NK-92 treated with Interleukin-12 subunit alpha and Interleukin-12 subunit beta, amount 100 ng/mL, for 24 hours (cell line): ENCODE data around the gene NR2F1.
"Not testable (repeated sequence)": the region's sequence is repeated elsewhere in the genome, so short reads cannot be mapped to it uniquely, and the experiment has no call there.

Experiments
- DNase-seq: peaks from one replicate; lab custom pipeline; 2025; lab: John Stamatoyannopoulos, UW

The NR2F1 gene

GRCh38 chr5:93582677-93583438 lies at the start of gene NR2F1:
TSS of gene NR2F1 (plus strand) at chr5:93583222. CDS start at chr5:93585024, 1,802 bp downstream.
- no peak for DNase-seq

DNA sequence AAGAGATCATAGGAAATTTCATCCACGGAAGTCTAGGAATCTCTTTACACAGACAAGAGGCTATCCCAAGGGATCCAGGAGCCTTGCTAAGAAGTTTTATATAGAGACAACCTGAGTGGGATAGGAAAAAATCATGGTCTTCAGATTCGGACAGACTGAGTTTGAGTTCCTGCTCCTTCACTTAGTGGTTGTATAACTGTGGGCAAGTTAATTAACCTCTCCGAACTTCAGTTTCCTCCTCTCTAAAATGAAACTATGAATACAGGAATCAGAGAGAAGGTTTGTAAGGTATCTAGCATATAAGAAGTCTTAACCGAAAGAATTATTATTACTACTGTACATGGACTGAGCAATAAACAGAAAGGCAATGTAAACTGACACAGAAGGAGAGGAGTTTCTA lies 37.1 kb upstream of the NR2F1 start:
- no peak for DNase-seq

DNA sequence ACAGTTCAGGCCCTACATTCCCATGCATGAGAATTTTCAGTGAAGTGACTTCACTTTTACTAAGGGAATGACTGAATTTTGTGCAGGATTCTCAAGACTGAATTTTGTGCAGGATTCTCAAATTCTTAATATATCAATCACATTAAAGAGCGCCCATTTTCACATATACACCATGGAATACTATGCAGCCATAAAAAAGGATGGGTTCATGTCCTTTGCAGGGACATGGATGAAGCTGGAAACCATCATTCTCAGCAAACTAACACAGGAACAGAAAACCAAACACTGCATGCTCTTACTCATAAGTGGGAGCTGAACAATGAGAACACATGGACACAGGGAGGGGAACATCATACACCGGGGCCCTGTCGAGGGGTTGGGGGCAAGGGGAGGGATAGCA lies 33.4 kb upstream of the NR2F1 start:
- not testable (repeated sequence) for DNase-seq

- DNase-seq, result no peak
Observed at GRCh38 chr5:93557021-93557604, 25.9 kb upstream of the NR2F1 start.

GRCh38 chr5:93566091-93566490 lies 16.9 kb upstream of the NR2F1 start:
- DNase-seq, result no peak

GRCh38 chr5:93567424-93567823 lies 15.6 kb upstream of the NR2F1 start:
- DNase-seq, result no peak

- DNase-seq, result no peak
Observed at GRCh38 chr5:93569300-93570160, 13.5 kb upstream of the NR2F1 start.

GRCh38 chr5:93570294-93571113 lies 12.5 kb upstream of the NR2F1 start:
- DNase-seq, result no peak

DNA sequence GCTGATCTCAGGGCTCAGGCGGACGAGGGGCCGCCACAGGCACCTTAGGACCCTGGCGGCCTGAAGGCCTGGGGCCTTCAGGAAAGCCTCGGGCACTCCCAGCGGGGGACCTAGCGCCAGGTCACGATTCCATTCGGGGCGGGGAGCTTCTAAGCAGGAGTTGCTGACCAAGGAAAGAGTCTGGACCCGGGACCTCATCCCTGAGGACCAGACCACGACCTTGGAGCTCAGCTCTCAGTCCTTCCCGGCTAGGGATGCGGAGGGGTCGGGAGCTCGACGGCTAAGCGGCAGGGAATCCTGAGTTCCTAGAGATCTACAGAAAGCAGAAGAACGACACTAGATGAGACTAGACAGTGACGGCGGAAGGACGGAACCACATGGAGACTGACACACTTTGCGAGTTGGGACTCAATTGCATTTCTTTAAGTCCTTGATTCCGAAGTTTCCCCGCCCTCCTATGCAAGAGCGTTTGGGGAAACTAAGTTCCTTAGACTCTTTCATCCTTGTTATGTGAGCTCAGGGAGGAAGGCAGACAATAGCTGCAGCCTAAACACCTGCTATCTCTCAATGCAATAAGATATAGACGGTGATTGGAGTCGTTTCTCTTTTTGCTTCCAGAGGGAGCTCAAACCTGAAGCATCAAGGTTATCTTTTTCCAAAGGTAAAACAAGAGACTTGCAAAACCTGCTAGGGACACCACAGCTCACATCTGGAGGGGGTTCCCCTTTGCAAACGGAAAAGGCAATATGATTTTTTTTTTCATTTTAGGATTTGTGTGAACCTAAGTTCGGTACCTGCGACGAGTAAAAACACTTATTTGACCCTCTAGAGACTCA lies 11.7 kb upstream of the NR2F1 start:
- no peak for DNase-seq

DNA sequence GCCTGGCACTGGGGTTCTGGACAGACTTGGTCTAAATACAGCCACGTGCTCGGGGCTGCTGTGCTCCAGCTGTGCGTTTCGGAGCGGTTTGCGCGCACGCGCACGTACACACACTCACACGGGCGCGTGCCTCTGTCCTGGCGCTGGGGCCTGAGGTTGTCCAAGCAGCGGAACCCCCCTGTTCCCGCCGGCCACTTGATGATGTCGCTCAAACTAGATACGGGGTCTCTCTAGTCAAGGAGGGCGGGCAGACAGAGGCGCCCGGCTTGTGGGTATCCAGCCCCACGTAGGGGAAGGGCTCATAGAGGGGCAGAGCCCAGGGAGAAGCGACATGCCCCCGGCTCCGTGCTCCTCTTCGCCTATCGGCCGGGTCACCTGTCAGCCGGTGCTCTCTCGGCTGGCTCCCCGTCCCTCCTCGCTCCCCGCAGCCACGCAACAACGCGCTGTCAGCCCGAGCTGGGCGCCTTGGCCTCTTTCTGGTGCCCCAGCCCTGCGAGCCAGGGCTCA lies 10.9 kb upstream of the NR2F1 start:
- no peak for DNase-seq

DNA sequence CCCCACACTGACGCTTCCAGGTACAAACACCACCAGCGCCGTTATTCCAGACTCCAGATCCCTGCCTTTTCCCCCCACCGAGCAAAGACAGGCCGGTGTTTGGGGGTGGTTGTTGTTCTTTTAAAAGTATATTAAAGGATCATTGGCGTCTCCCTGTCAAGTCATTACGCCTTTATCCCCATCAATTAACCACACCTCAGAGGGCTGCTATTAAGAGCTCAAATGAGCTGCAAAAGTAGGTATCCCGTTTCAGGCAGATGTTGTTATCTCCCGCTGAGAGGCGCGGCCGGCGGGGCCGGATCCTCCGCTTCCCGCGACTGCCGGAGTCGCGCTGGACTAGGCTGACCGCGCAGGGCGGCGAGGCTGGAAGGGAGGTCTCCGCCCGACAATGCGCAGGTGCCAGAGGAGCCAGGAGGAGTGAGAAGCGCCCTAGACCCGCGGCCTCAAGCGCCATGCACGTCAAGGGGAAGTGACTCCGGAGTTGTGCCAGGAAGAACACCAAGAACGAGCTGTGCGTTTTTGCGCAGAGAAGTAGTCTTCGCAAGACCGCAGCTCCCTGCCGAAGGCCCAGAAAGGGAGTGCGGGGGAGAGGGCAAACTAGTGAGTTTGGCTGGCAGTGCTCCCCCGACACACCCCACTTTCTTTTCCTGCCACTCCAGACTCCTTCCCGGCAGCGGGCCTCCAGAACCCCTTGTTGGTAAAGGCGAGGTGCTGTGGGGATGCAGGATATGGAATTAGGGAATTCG lies 10.2 kb upstream of the NR2F1 start:
- DNase-seq, result no peak

DNA sequence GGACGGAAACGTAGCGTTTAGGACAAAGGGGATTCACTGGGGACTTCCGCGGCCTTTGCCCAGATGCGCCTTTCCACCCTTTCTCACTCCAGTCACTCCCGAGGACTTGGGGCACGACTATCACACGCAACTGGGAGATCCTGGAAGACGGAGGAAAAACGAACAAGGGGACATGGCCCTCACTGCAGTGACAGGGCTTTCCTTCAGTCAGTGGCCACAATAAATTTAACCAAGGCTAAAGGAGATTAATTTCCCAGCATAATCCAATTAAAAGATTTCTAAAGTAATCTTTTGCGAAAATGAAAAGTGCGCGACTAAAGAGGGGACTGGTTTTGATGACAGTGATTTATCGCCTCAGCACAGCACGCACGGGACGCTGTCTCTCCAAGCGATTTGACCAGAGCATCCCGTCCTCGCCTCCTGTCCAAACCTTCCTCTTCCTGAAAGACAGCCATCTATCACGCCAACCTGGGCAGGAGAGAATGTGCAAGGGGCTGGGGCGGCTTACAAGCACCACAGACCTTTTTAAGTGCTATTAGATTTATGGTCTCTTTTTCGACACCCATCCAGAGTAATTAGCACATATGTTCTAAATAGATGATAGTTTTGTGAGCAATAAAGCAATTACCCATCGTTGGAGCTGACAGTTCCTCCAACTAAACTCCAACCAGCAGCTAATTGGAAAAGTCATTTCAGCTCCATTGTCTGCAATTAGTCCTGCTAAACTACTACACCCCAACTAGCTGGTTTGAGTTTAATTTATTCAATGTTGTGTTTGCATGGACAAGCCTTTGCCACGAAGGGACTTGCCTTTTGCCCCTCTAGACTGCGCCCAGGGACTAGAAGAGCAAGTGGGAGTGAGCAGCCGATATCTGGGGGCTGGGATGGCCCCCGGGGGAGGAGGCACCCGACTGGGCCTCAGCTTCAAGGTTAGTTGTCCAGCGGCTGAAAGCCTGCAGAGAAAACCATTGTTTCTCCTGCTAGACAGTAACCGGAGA lies 9.4 kb upstream of the NR2F1 start:
- no peak for DNase-seq

DNA sequence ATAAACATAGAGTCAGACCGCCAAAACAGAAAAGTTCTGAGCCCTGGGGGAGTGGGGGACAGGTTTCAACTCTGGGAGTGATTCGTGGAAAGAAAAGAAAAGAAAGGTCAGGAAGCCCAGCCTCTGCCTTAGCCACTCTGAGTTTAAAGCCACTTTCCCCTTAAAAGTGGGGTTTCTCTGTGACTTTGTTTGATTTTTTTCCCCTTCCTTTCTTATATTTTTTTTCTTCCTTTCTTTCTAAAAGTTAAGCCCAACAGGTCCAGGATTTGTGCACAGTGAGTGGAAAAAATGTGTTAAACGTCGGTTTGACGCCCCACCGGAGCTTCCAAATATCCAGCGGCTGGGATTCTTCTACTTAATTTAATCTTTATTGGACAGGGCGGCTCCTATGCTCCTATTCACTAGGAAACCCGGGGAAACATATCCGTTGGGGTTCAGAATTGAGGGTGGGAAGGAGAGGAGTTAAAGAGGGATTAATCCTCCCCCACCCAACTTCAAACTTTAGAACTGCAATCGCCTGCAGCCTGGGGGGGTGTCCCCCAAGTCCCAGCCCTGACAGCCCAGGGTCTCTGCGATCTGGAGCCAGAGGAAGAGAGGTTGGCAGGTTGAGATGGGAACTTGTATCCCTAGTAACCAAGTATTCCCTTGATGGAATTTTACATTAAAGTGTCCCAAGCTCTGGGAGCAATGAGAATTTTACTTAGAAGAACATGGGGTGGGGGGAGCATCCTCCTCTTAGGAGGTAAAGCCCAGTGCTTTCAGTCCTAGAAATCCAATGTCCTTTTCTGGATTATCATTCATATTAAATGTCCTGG lies 8.3 kb upstream of the NR2F1 start:
- no peak for DNase-seq

GRCh38 chr5:93575461-93576414 lies 7.3 kb upstream of the NR2F1 start:
- DNase-seq, result no peak

DNA sequence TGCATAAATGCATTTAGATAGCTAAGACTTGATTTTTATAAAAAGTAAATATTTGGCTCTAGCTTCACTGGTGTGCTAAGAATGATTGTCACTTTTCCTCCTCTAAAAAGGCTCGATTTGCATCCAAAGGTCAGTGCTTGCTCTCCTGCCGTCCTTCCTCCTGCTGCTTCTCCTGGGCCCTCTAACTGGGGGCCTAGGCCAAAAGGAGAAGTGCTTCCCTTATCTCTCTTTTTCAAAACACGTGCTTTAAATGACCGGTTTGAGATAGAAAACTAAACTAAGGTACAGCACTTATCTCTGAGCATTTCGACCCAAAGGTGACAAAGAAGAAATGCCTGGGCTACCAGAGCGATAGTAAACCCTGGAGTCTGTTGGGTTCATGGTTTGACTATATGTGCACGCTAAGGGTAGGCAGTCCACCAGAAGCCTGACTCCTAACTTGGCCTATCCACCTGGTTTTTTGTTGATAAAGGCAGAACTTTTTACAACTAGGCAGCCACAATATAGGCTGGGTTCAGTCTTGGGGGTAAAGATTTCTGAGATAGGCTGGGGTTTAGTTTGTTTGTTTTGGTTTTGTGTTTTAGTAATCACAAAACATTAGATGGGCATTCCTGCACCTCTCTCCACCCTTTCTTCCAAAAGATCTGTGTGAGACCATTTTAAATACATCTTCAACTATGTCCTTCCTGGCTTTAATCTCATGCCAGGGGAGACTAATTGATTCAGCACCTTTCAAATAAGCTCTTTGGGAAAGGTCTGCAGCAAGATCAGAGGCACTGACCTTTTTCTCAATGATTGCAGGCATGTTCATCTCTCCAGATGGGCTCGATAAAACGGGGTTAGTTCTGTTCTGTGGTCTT lies 5.8 kb upstream of the NR2F1 start:
- DNase-seq, result no peak
